ENCODE results near the gene ARFGAP3. TPM values are rescaled to one million over a fixed set of nuclear protein-coding genes. Genes with fewer than 3 reads are reported as not detected.
A peak's percentile ranks its signal among the peaks of the same experiment; 100 is the strongest.

Gene ARFGAP3
- total RNA-seq, 1 donor from 2014 or later, result 29.3 TPM

DNA sequence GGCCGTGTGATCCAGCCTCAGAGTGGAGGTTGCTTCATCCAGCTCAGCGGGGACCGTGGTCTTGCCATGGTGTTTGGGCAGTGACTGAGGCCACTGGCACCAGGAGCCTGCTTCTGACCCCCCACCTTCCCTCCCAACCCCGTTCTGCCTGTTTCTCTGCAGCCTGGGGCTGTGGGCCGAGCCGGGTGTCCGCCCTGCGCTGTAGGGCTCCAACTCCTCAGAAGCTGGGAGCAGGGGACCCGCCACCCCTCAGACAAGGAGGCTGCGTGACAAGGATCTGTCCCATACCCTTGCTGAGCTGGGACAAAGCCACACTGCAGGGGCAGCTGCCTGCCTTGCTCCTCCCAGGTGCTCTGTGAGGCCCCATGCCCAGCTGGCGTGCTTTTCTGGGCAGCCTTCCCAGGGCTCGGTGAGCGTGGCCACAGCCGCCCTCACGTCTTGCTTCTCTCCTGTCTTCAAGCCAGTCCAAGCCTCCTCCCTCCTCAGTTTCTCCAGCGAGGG lies 11.7 kb upstream of the ARFGAP3 start:
- TF ChIP-seq CTCF (conservative IDR thresholded peaks at IDR 0.05), result no peak
- Mint-ChIP-seq H3K4me1 (ENCODE audit: unreplicated experiment) (peaks cover under 1% of the 10 kb centered on the region), H3K27me3 (no peaks in the 10 kb centered on the region), H3K9me3 (no peaks in the 10 kb centered on the region), H3K4me3 (no peak overlapping the region), H3K36me3 (no peaks in the 10 kb centered on the region), H3K27ac (no peak overlapping the region)
- no peak for DNase-seq (ENCODE audit: extremely low spot score, unreplicated experiment)

DNA sequence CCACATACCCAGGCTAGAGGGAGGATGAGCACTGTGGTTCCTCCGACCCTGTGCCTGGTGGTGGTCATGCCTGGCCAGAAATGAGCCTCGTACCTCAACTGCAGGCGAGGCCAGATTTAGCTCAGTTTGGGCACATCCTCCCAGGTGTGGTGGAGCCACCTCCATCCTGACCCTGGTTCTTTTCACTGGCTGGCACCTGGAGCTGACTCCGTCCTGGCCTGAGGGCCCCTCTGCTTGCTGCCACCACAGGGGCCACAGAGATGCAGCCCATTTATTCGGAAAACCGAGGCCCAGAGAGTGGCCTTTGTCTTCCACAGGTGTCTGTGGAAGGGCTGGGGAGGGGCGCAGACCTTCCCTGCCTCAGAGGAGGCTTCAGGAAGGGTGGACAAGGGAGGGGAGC lies 9.0 kb upstream of the ARFGAP3 start:
- Mint-ChIP-seq H3K27me3 (no peaks in the 10 kb centered on the region), H3K4me3 (no peak overlapping the region), H3K36me3 (peaks cover 8% of the 10 kb centered on the region), H3K4me1 (ENCODE audit: unreplicated experiment) (peaks cover 12% of the 10 kb centered on the region), H3K9me3 (peaks cover 3% of the 10 kb centered on the region), H3K27ac (no peak overlapping the region)
- no peak for TF ChIP-seq CTCF (conservative IDR thresholded peaks at IDR 0.05)
- no peak for DNase-seq (ENCODE audit: extremely low spot score, unreplicated experiment)

DNA sequence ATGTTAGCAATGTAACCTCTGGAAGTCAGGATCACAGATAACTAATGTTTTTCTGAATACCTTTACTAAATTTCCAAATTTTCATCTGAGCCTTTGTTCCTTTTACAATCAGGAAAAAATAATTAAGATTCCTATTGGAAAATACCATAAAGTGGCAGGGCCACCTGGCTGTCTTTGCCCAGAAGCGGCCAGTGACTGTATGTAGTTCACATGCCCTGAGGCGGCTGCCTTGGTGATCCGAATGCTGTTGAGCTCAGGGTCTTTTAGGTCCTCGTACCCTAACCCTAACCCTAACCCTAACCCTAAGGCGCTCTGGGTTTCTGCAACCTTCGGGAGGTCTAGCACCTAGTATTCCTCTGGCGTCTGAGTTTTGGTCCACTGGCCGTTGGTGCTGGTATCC lies 8.5 kb upstream of the ARFGAP3 start:
- Mint-ChIP-seq H3K4me1 (ENCODE audit: unreplicated experiment) (peaks cover 12% of the 10 kb centered on the region), H3K27me3 (no peaks in the 10 kb centered on the region), H3K4me3 (no peak overlapping the region), H3K27ac (no peak overlapping the region), H3K9me3 (peaks cover 3% of the 10 kb centered on the region), H3K36me3 (peaks cover 8% of the 10 kb centered on the region)
- DNase-seq (ENCODE audit: extremely low spot score, unreplicated experiment), result no peak
- no peak for TF ChIP-seq CTCF (conservative IDR thresholded peaks at IDR 0.05)

GRCh38 chr22:42863349-42863961 lies 6.4 kb upstream of the ARFGAP3 start:
- Mint-ChIP-seq H3K4me1 (ENCODE audit: unreplicated experiment) (peaks cover 12% of the 10 kb centered on the region), H3K27ac (peak overlapping the region; percentile 72), H3K4me3 (no peak overlapping the region), H3K36me3 (peaks cover 8% of the 10 kb centered on the region), H3K9me3 (peaks cover 3% of the 10 kb centered on the region), H3K27me3 (no peaks in the 10 kb centered on the region)
- TF ChIP-seq CTCF (conservative IDR thresholded peaks at IDR 0.05), result no peak
- no peak for DNase-seq (ENCODE audit: extremely low spot score, unreplicated experiment)

- no peaks in the 10 kb centered on the region for H3K27me3 Mint-ChIP-seq
- peaks cover 12% of the 10 kb centered on the region for H3K4me1 Mint-ChIP-seq (ENCODE audit: unreplicated experiment)
- H3K36me3 Mint-ChIP-seq, result peaks cover 8% of the 10 kb centered on the region
- peaks cover 3% of the 10 kb centered on the region for H3K9me3 Mint-ChIP-seq
- DNase-seq (ENCODE audit: extremely low spot score, unreplicated experiment), result no peak
- peak overlapping the region; percentile 60 for H3K27ac Mint-ChIP-seq
- TF ChIP-seq CTCF (conservative IDR thresholded peaks at IDR 0.05), result no peak
- H3K4me3 Mint-ChIP-seq, result no peak overlapping the region
Observed at GRCh38 chr22:42862045-42862734, 5.1 kb upstream of the ARFGAP3 start.

Measured in type B pancreatic cell (in vitro differentiated cells).